ENCODE results near the gene GIMAP6. TPM values are rescaled to one million over a fixed set of nuclear protein-coding genes. Genes with fewer than 3 reads are reported as not detected.
A peak's percentile ranks its signal among the peaks of the same experiment; 100 is the strongest.

The GIMAP6 gene
- total and polyA plus RNA-seq, 2 of the 13 experiments (the other 11 are each of a cell fraction or from before 2014, with no cell fraction given) = not detected

- ChIA-PET POLR2A (no interaction called here), CTCF (ENCODE audit: low intra/inter-chr PET ratio, low total read pairs) (no interaction called here)
- no peak for DNase-seq (ENCODE audit: low spot score)
- Histone ChIP-seq H3K27me3 (ENCODE audit: control insufficient read depth in 1 of 2, insufficient read depth in 2 of 2, low read length in 2 of 2) (peaks cover 0 to 5% of the 10 kb centered on the region in 2 experiments; a peak in 1 of 5 replicates), H3K9ac (ENCODE audit: insufficient read depth, low read depth, low read length) (no peak overlapping the region), H4K20me1 (ENCODE audit: insufficient read depth, low read length) (no peaks in the 10 kb centered on the region), H3K79me2 (ENCODE audit: insufficient read depth, low read length) (no peaks in the 10 kb centered on the region), H3K36me3 (replicated peaks in 1 of 2; ENCODE audit: control insufficient read depth in 1 of 2, insufficient read depth in 2 of 2, low read length in 2 of 2) (no peaks in the 10 kb centered on the region), H3K4me2 (ENCODE audit: low read depth, low read length) (no peak overlapping the region), H3K9me3 (ENCODE audit: low read length) (no peaks in the 10 kb centered on the region), H3K27ac (ENCODE audit: extremely low read length, insufficient read depth, low read length) (no peak overlapping the region), H3K4me3 (replicated peaks in 1 of 3; ENCODE audit: insufficient read depth in 1 of 3, low read depth in 2 of 3, low read length in 3 of 3) (no peak overlapping the region), H2AFZ (ENCODE audit: low read length) (no peak overlapping the region), H3K4me1 (ENCODE audit: insufficient read depth, low read length) (no peaks in the 10 kb centered on the region)
- no peak for TF ChIP-seq TAF15 (IDR thresholded peaks at IDR 0.05; ENCODE audit: low read depth, low read length, poor library complexity, severe bottlenecking)
- TF ChIP-seq SRSF4 (IDR thresholded peaks at IDR 0.05; ENCODE audit: low read depth, low read length, poor library complexity, severe bottlenecking) = no peak
- TF ChIP-seq, protein P1, sequence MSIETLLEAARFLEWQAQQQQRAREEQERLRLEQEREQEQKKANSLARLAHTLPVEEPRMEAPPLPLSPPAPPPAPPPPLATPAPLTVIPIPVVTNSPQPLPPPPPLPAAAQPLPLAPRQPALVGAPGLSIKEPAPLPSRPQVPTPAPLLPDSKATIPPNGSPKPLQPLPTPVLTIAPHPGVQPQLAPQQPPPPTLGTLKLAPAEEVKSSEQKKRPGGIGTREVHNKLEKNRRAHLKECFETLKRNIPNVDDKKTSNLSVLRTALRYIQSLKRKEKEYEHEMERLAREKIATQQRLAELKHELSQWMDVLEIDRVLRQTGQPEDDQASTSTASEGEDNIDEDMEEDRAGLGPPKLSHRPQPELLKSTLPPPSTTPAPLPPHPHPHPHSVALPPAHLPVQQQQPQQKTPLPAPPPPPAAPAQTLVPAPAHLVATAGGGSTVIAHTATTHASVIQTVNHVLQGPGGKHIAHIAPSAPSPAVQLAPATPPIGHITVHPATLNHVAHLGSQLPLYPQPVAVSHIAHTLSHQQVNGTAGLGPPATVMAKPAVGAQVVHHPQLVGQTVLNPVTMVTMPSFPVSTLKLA (IDR thresholded peaks at IDR 0.05) = 0 out of 2 replicates have a peak, but pooled peaks have one; percentile 5
- FAIRE-seq = no peak
- ATAC-seq = no peak
- 60% methylated on average over 3 of the region's 3 CpGs for WGBS (ENCODE audit: low lambda C conversion rate)
- intact Hi-C loops (cut with micrococcal nuclease; ENCODE audit: unreplicated experiment) (no loop called here), in situ Hi-C loops (cut with HindIII; ENCODE audit: extremely low pct_ligation_motif_present, low pct_unique_long_range_greater_than_20kb) (no loop called here)
- BruUV-seq (replicated peaks) = no TSS peak
Measured at GRCh38 chr7:150657526-150657925, 25.3 kb upstream of the GIMAP6 start.

- intact Hi-C loops (cut with micrococcal nuclease; ENCODE audit: unreplicated experiment) = no loop called here
- no peak overlapping the region for H3K4me3 ChIP-seq (replicated peaks in 1 of 3; ENCODE audit: insufficient read depth in 1 of 3, low read depth in 2 of 3, low read length in 3 of 3)
- H3K4me1 ChIP-seq (ENCODE audit: insufficient read depth, low read length) = no peaks in the 10 kb centered on the region
- WGBS (ENCODE audit: low lambda C conversion rate) = 0% methylated on average over 5 of the region's 5 CpGs
- DNase-seq (ENCODE audit: low spot score) = no peak
- no peak overlapping the region for H3K4me2 ChIP-seq (ENCODE audit: low read depth, low read length)
- H3K79me2 ChIP-seq (ENCODE audit: insufficient read depth, low read length) = no peaks in the 10 kb centered on the region
- no peak for FAIRE-seq
- no peak overlapping the region for H3K9ac ChIP-seq (ENCODE audit: insufficient read depth, low read depth, low read length)
- in situ Hi-C loops (cut with HindIII; ENCODE audit: extremely low pct_ligation_motif_present, low pct_unique_long_range_greater_than_20kb) = no loop called here
- no peak for ATAC-seq
- H4K20me1 ChIP-seq (ENCODE audit: insufficient read depth, low read length) = no peaks in the 10 kb centered on the region
- no TSS peak for BruUV-seq (replicated peaks)
- H3K36me3 ChIP-seq (replicated peaks in 1 of 2; ENCODE audit: control insufficient read depth in 1 of 2, insufficient read depth in 2 of 2, low read length in 2 of 2) = no peaks in the 10 kb centered on the region
- H3K27me3 ChIP-seq (ENCODE audit: control insufficient read depth in 1 of 2, insufficient read depth in 2 of 2, low read length in 2 of 2) = peaks cover 0 to 5% of the 10 kb centered on the region in 2 experiments; a peak in 1 of 5 replicates
- no peak overlapping the region for H2AFZ ChIP-seq (ENCODE audit: low read length)
- H3K27ac ChIP-seq (ENCODE audit: extremely low read length, insufficient read depth, low read length) = no peak overlapping the region
- no peaks in the 10 kb centered on the region for H3K9me3 ChIP-seq (ENCODE audit: low read length)
- CTCF ChIA-PET (ENCODE audit: low intra/inter-chr PET ratio, low total read pairs) = no interaction called here
- POLR2A ChIA-PET = no interaction called here
- no peak for TF ChIP-seq ZNF766 (CRISPR knock-in tag; IDR thresholded peaks at IDR 0.05; ENCODE audit: borderline replicate concordance)
- no peak for TF ChIP-seq KDM2A (CRISPR knock-in tag; IDR thresholded peaks at IDR 0.05; ENCODE audit: borderline replicate concordance, low read depth)
- no peak for TF ChIP-seq AKAP8 (CRISPR knock-in tag; IDR thresholded peaks at IDR 0.05)
- TF ChIP-seq SAP130 (CRISPR knock-in tag; IDR thresholded peaks at IDR 0.05; ENCODE audit: low read depth) = no peak
- no peak for TF ChIP-seq ZNF20 (CRISPR knock-in tag; IDR thresholded peaks at IDR 0.05)
Measured at GRCh38 chr7:150656047-150656446, 23.9 kb upstream of the GIMAP6 start.
